Measurements from ENCODE around the gene BCAS1.

DNA sequence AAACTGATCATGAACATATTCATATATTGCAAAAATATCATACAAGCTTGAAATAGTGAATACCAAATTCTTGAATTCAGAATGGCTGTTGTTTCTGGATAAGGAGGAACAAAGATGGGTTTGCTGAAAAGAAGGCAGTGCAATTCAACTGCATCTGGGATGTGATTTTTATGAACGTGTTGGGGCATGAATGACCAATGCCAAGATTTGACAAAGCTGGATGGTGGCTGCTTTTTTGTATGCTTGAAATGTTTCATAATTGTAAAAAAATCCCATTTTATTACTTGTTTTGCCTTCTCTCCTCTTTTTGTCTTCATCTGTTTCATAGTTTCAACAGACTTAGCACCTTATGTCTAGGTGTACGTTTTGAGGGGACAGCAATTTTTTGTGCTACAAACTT is 36.8 kb upstream of the BCAS1 start:
- TF ChIP-seq CTCF (IDR thresholded peaks at IDR 0.05) (no peak), POLR2A (IDR thresholded peaks at IDR 0.05) (no peak)
